Smooth muscle cell (in vitro differentiated cells): ENCODE results near the gene GEMIN7. TPM values are rescaled to one million over a fixed set of nuclear protein-coding genes. Genes with fewer than 3 reads are reported as not detected.
A peak's percentile ranks its signal among the peaks of the same experiment; 100 is the strongest.

ENCODE experiments used
- DNase-seq: peaks from one replicate; lab custom pipeline; 2025; ENCODE audit not compliant: unreplicated experiment; lab: John Stamatoyannopoulos, UW
- H2AFZ ChIP-seq: fragments of 200-600 bp; sonication (generic); 2 replicates; pipeline ENCODE4 v1.6.0; 2016; ENCODE audit warnings: antibody characterized with exemption, low read depth, mild to moderate bottlenecking
- H3F3A ChIP-seq: fragments of 200-600 bp; sonication (generic); 2 replicates; pipeline ENCODE4 v1.6.0; 2017; ENCODE audit warnings: antibody characterized with exemption, low read depth
- H3K27ac ChIP-seq: fragments of 200-600 bp; sonication (generic); 2 replicates; pipeline ENCODE4 v1.5.1; 2016; ENCODE audit warnings: low read depth, mild to moderate bottlenecking
- H3K27me3 ChIP-seq: fragments of 200-600 bp; sonication (generic); 2 replicates; pipeline ENCODE4 v1.6.1; 2016; ENCODE audit warnings: low read depth, mild to moderate bottlenecking
- H3K36me3 ChIP-seq: fragments of 200-600 bp; sonication (generic); 2 replicates; pipeline ENCODE4 v1.5.1; 2016; ENCODE audit warnings: low read depth
- H3K4me1 ChIP-seq: fragments of 200-600 bp; sonication (generic); 2 replicates; pipeline ENCODE4 v1.5.1; 2016; ENCODE audit warnings: low read depth
- H3K4me2 ChIP-seq: fragments of 200-600 bp; sonication (generic); 2 replicates; pipeline ENCODE4 v1.6.0; 2016; ENCODE audit warnings: mild to moderate bottlenecking
- H3K4me3 ChIP-seq: fragments of 200-600 bp; sonication (generic); 2 replicates; pipeline ENCODE4 v1.5.1; 2016; ENCODE audit warnings: mild to moderate bottlenecking
- H3K79me2 ChIP-seq: fragments of 200-600 bp; sonication (generic); 2 replicates; pipeline ENCODE4 v1.6.0; 2016; ENCODE audit warnings: low read depth, mild to moderate bottlenecking
- H3K9ac ChIP-seq: fragments of 200-600 bp; sonication (generic); 2 replicates; pipeline ENCODE4 v1.6.0; 2016; ENCODE audit warnings: low read depth
- H3K9me3 ChIP-seq: fragments of 200-600 bp; sonication (generic); replicated peaks from 2 replicates; pipeline ENCODE4 v1.5.1; 2016; ENCODE audit warnings: low read depth
- H4K20me1 ChIP-seq: fragments of 200-600 bp; sonication (generic); 2 replicates; pipeline ENCODE4 v1.6.0; 2016; ENCODE audit warnings: low read depth
- CTCF ChIP-seq: fragments of 200-600 bp; sonication (generic); IDR thresholded peaks from 2 replicates; pipeline ENCODE4 v1.5.1; 2017; ENCODE audit warnings: borderline replicate concordance, mild to moderate bottlenecking, antibody characterized with exemption; ENCODE audit not compliant: insufficient read depth, poor library complexity, severe bottlenecking
- WGBS: methylation state at CpG from one replicate; pipeline ENCODE4 v1.1.7; 2016; ENCODE audit warnings: low lambda C conversion rate; 5-methylcytosine and 5-hydroxymethylcytosine counted together
- polyA plus RNA-seq: library from polyadenylated mRNA; unstranded; fragments of >200 nt; fragmentation: Nextera tagmentation; extraction: Ambion mirVana; gene quantifications from 2 replicates; pipeline ENCODE4 v1.2.1, GENCODE V29; 2016
- total RNA-seq: library from RNA; depleted of rRNA; stranded (reverse); fragments of >200 nt; gene quantifications from 2 replicates; pipeline ENCODE4 v1.2.3, GENCODE V29; 2014

Gene GEMIN7
- total and polyA plus RNA-seq, 2 experiments from 2014 or later: 50.6 to 67.0 TPM

DNA sequence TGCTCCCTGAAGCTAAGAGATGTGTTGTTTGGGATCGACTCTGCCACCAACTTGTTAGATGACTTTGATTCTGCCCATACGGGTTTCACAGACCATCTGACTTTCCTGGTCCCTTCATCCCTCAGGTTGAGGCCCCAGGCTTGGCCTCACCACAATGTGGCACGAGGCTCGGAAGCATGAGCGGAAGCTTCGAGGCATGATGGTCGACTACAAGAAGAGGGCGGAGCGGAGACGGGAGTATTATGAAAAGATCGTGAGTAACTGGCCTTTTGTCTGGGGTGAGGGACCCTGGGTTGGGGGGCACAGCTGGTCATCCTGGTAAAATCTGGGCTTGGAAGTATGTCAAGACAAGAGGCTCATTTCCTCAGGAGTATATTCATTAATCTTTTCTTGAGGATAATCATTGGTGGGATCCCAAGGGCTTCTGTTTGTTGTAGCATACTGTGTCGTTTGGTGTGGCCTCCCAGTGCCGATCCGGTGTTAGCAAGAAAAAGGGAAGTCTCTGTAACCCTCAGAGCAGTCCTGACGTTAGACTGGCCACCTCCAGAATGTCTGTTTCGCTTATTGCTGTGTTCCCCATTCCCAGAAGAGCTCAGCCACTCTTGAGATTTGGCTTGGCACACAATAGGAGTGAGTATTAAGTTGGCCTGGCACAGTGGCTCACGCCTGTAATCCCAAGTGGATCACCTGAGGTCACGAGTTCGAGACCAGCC, 38.8 kb upstream of the GEMIN7 start:
- Histone ChIP-seq H3K27ac (no peak overlapping the region), H3K79me2 (peaks cover 59% of the 10 kb centered on the region), H3K27me3 (no peaks in the 10 kb centered on the region), H3K9ac (peak overlapping the region; percentile 94), H3K4me2 (peak overlapping the region; percentile 88), H3K9me3 (no peaks in the 10 kb centered on the region), H3K4me3 (peak overlapping the region; percentile 86), H3K4me1 (peaks cover 7% of the 10 kb centered on the region), H2AFZ (no peak overlapping the region), H3K36me3 (peaks cover 8% of the 10 kb centered on the region), H4K20me1 (peaks cover 58% of the 10 kb centered on the region), H3F3A (peaks cover 4% of the 10 kb centered on the region)
- 93% methylated on average over 19 of the region's 19 CpGs for WGBS
- no peak for DNase-seq
- no peak for TF ChIP-seq CTCF

GRCh38 chr19:45041125-45041524, 37.9 kb upstream of the GEMIN7 start:
- Histone ChIP-seq H3K4me3 (no peak overlapping the region), H3K36me3 (peaks cover 6% of the 10 kb centered on the region), H3K79me2 (peaks cover 67% of the 10 kb centered on the region), H3K27me3 (no peaks in the 10 kb centered on the region), H3K9me3 (no peaks in the 10 kb centered on the region), H3K9ac (no peak overlapping the region), H2AFZ (no peak overlapping the region), H3K4me1 (peaks cover 7% of the 10 kb centered on the region), H4K20me1 (peaks cover 67% of the 10 kb centered on the region), H3F3A (peaks cover 4% of the 10 kb centered on the region), H3K4me2 (no peak overlapping the region), H3K27ac (no peak overlapping the region)
- TF ChIP-seq CTCF: no peak
- no peak for DNase-seq
- WGBS: over 99% methylated on average over 4 of the region's 6 CpGs

GRCh38 chr19:45045671-45046353, 33.2 kb upstream of the GEMIN7 start:
- H3K27ac ChIP-seq: no peak overlapping the region
- TF ChIP-seq CTCF: no peak
- no peaks in the 10 kb centered on the region for H3K4me1 ChIP-seq
- no peak overlapping the region for H2AFZ ChIP-seq
- no peak for DNase-seq
- H3F3A ChIP-seq: peaks cover 4% of the 10 kb centered on the region
- H3K79me2 ChIP-seq: peaks cover 94% of the 10 kb centered on the region
- H3K9me3 ChIP-seq: no peaks in the 10 kb centered on the region
- H3K9ac ChIP-seq: no peak overlapping the region
- H3K4me3 ChIP-seq: no peak overlapping the region
- H3K36me3 ChIP-seq: peaks cover 6% of the 10 kb centered on the region
- H4K20me1 ChIP-seq: peaks cover 99% of the 10 kb centered on the region
- H3K4me2 ChIP-seq: no peak overlapping the region
- 89% methylated on average over 14 of the region's 14 CpGs for WGBS
- H3K27me3 ChIP-seq: no peaks in the 10 kb centered on the region
